Astrocyte of the cerebellum (primary cell): Measurements from ENCODE around the gene VWA3B.

Experiments
- DNase-seq: peaks from one replicate; pipeline ENCODE4 v3.0.0-alpha.2; 2011; ENCODE audit warnings: low read depth
- H3K4me3 ChIP-seq: 2 replicates; pipeline ENCODE4 v1.5.1; 2011; ENCODE audit warnings: mild to moderate bottlenecking, low read depth, low read length, moderate library complexity
- CTCF ChIP-seq: IDR thresholded peaks from 2 replicates; pipeline ENCODE4 v1.5.1; 2012; ENCODE audit warnings: low read length, low read depth, moderate library complexity, mild to moderate bottlenecking; ENCODE audit errors: missing control alignments
- in situ Hi-C: cut with HindIII; loops from 2 replicates; pipeline ENCODE4 v1.10.0; 2017; ENCODE audit warnings: low sequenced_read_pairs

Gene VWA3B

GRCh38 chr2:98350411-98350810 lies 263.4 kb downstream of the VWA3B start:
- TF ChIP-seq CTCF: no peak
- in situ Hi-C loops: no loop called here
- DNase-seq: no peak
- no peak overlapping the region for H3K4me3 ChIP-seq

- in situ Hi-C loops: no loop called here
- no peak overlapping the region for H3K4me3 ChIP-seq
- TF ChIP-seq CTCF: no peak
- DNase-seq: no peak
Observed at GRCh38 chr2:98355881-98356280, 268.9 kb downstream of the VWA3B start.

- DNase-seq: no peak
- H3K4me3 ChIP-seq: no peak overlapping the region
- no peak for TF ChIP-seq CTCF
- in situ Hi-C loops: no loop called here
Observed at GRCh38 chr2:98356729-98357128, 269.8 kb downstream of the VWA3B start.

GRCh38 chr2:98357849-98358248 lies 270.9 kb downstream of the VWA3B start:
- DNase-seq: no peak
- no peak for TF ChIP-seq CTCF
- no peak overlapping the region for H3K4me3 ChIP-seq
- in situ Hi-C loops: no loop called here

GRCh38 chr2:98359986-98360385 lies 273.0 kb downstream of the VWA3B start:
- DNase-seq: no peak
- H3K4me3 ChIP-seq: no peak overlapping the region
- no peak for TF ChIP-seq CTCF
- in situ Hi-C loops: no loop called here
